Measurements from ENCODE around the gene KDM8. TPM values are rescaled to one million over a fixed set of nuclear protein-coding genes. Genes with fewer than 3 reads are reported as not detected.

The KDM8 gene
- total and polyA plus RNA-seq, 9 of the 15 experiments (the other 6 are each of a cell fraction or from before 2014, with no cell fraction given), result 0.61 to 9.1 (median 5.4) TPM

DNA sequence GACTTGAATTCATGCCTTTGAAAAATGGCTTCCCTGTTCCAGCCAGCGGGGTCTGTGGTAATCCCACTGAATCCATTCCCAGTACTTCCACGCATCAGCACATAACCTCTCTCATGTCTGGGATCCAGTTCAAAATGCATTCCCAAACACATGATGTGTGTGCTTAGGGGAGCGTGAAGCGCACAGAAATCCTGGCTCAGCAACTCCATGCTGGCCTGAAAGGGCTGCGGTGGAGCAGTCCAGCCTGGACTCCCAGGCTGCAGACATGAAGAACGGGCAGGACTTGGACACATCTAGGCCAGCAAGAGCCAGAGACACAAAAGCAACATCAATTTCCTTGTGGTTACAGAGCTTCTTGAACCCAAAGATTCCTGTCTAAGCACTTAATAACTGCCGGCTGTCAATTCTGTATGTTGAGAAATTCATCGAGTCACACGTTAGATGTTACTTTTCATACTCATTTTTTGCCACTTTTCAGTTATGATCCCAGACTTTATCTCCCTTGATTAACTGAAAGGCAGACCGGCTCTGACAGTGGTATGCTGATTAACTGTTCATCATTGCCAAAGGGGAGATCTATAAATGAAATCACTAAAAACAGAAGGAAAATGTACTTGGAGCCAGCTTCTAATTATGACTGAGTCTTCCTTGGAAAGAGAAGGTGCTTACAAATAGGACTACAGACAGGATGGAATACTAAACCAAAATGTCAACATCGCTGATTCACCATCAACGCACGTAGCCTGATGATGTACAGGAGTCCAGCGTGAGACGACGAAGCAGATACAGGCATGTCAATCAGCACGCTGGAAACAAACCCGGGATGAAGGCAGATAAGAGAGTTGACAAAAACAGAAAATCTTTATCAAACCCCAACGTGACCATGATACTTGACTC lies 42.2 kb downstream of the KDM8 start (continued):
- peak; percentile 86 for TF ChIP-seq ARID1B (IDR thresholded peaks at IDR 0.05)
- TF ChIP-seq ZNF41 (CRISPR knock-in tag; conservative IDR thresholded peaks at IDR 0.05), result no peak
- TF ChIP-seq POLR2AphosphoS5 (IDR thresholded peaks at IDR 0.05; ENCODE audit: control insufficient read depth, insufficient read depth, low read depth, low read length), result no peak
- TF ChIP-seq ZNF696 (CRISPR knock-in tag; conservative IDR thresholded peaks at IDR 0.05), result no peak
- TF ChIP-seq SETDB1 (IDR thresholded peaks at IDR 0.05; ENCODE audit: low read length), result no peak
- TF ChIP-seq, protein P1, sequence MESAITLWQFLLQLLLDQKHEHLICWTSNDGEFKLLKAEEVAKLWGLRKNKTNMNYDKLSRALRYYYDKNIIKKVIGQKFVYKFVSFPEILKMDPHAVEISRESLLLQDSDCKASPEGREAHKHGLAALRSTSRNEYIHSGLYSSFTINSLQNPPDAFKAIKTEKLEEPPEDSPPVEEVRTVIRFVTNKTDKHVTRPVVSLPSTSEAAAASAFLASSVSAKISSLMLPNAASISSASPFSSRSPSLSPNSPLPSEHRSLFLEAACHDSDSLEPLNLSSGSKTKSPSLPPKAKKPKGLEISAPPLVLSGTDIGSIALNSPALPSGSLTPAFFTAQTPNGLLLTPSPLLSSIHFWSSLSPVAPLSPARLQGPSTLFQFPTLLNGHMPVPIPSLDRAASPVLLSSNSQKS (CRISPR knock-in tag; IDR thresholded peaks at IDR 0.05), result no peak
- TF ChIP-seq, protein P2, sequence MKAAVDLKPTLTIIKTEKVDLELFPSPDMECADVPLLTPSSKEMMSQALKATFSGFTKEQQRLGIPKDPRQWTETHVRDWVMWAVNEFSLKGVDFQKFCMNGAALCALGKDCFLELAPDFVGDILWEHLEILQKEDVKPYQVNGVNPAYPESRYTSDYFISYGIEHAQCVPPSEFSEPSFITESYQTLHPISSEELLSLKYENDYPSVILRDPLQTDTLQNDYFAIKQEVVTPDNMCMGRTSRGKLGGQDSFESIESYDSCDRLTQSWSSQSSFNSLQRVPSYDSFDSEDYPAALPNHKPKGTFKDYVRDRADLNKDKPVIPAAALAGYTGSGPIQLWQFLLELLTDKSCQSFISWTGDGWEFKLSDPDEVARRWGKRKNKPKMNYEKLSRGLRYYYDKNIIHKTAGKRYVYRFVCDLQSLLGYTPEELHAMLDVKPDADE (conservative IDR thresholded peaks at IDR 0.05; ENCODE audit: control insufficient read depth, low read depth, low read length), result no peak
- TF ChIP-seq NELFE (IDR thresholded peaks at IDR 0.05; ENCODE audit: insufficient read depth, insufficient read length), result no peak
- TF ChIP-seq, protein P3, sequence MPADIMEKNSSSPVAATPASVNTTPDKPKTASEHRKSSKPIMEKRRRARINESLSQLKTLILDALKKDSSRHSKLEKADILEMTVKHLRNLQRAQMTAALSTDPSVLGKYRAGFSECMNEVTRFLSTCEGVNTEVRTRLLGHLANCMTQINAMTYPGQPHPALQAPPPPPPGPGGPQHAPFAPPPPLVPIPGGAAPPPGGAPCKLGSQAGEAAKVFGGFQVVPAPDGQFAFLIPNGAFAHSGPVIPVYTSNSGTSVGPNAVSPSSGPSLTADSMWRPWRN (IDR thresholded peaks at IDR 0.05; ENCODE audit: low read depth), result 0 out of 2 replicates have a peak, but pooled peaks have one; percentile 39
- TF ChIP-seq CBX8 (IDR thresholded peaks at IDR 0.05; ENCODE audit: borderline replicate concordance, extremely low read depth, low read depth, low read length, poor library complexity, severe bottlenecking), result no peak
- no peak for TF ChIP-seq TEAD2 (tag; IDR thresholded peaks at IDR 0.05)
- no peak for TF ChIP-seq POLR2B (IDR thresholded peaks at IDR 0.05; ENCODE audit: low read depth, partially characterized antibody)
- TF ChIP-seq, protein P4, sequence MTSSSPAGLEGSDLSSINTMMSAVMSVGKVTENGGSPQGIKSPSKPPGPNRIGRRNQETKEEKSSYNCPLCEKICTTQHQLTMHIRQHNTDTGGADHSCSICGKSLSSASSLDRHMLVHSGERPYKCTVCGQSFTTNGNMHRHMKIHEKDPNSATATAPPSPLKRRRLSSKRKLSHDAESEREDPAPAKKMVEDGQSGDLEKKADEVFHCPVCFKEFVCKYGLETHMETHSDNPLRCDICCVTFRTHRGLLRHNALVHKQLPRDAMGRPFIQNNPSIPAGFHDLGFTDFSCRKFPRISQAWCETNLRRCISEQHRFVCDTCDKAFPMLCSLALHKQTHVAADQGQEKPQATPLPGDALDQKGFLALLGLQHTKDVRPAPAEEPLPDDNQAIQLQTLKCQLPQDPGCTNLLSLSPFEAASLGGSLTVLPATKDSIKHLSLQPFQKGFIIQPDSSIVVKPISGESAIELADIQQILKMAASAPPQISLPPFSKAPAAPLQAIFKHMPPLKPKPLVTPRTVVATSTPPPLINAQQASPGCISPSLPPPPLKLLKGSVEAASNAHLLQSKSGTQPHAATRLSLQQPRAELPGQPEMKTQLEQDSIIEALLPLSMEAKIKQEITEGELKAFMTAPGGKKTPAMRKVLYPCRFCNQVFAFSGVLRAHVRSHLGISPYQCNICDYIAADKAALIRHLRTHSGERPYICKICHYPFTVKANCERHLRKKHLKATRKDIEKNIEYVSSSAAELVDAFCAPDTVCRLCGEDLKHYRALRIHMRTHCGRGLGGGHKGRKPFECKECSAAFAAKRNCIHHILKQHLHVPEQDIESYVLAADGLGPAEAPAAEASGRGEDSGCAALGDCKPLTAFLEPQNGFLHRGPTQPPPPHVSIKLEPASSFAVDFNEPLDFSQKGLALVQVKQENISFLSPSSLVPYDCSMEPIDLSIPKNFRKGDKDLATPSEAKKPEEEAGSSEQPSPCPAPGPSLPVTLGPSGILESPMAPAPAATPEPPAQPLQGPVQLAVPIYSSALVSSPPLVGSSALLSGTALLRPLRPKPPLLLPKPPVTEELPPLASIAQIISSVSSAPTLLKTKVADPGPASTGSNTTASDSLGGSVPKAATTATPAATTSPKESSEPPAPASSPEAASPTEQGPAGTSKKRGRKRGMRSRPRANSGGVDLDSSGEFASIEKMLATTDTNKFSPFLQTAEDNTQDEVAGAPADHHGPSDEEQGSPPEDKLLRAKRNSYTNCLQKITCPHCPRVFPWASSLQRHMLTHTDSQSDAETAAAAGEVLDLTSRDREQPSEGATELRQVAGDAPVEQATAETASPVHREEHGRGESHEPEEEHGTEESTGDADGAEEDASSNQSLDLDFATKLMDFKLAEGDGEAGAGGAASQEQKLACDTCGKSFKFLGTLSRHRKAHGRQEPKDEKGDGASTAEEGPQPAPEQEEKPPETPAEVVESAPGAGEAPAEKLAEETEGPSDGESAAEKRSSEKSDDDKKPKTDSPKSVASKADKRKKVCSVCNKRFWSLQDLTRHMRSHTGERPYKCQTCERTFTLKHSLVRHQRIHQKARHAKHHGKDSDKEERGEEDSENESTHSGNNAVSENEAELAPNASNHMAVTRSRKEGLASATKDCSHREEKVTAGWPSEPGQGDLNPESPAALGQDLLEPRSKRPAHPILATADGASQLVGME (CRISPR knock-in tag; IDR thresholded peaks at IDR 0.05), result peak; percentile 91
- no peak for TF ChIP-seq NFIX (CRISPR knock-in tag; IDR thresholded peaks at IDR 0.05; ENCODE audit: low read depth)
- no peak for TF ChIP-seq KAT7 (CRISPR knock-in tag; IDR thresholded peaks at IDR 0.05; ENCODE audit: borderline replicate concordance)
- TF ChIP-seq NFRKB (IDR thresholded peaks at IDR 0.05; ENCODE audit: low read depth), result no peak
- TF ChIP-seq XRCC3 (IDR thresholded peaks at IDR 0.05), result no peak
- no peak for TF ChIP-seq ZNF146 (CRISPR knock-in tag; IDR thresholded peaks at IDR 0.05; ENCODE audit: unreplicated experiment)
- TF ChIP-seq FOS (IDR thresholded peaks at IDR 0.05; ENCODE audit: extremely low read depth, insufficient read length), result peak; percentile 22

Measured in K562 (cell line).